SKM-1 (cell line): ENCODE data around the gene BECN2.
A peak's percentile ranks its signal among the peaks of the same experiment; 100 is the strongest.
"Not testable (repeated sequence)": the region's sequence is repeated elsewhere in the genome, so short reads cannot be mapped to it uniquely, and the experiment has no call there.

Experiments used
- DNase-seq: peaks from one replicate; lab custom pipeline; 2025; ENCODE audit not compliant: unreplicated experiment; lab: John Stamatoyannopoulos, UW

BECN2 gene

GRCh38 chr1:241979071-241979470 lies 21.5 kb downstream of the BECN2 start:
- DNase-seq, result no peak

DNA sequence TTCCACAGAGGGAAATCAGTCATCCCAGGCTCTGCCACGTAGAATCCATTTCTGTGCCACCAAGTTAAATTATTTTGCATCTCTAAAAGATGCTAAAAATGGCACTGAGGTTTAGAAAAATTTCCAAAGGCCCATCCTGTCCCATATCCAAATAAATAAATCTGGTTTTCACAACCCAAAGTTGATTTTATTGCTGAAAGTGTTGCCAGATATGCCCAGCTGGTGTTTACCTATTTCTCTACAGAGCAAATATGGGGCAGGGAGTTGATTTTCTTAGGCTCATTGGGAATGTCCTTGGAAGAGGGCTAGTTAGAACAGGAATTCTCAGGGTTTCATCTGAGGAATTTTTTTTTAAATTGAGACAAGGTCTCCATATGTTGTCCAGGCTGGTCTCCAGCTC lies 22.4 kb downstream of the BECN2 start:
- no peak for DNase-seq

GRCh38 chr1:241985787-241986186 lies 28.2 kb downstream of the BECN2 start:
- peak; percentile 48 for DNase-seq

DNA sequence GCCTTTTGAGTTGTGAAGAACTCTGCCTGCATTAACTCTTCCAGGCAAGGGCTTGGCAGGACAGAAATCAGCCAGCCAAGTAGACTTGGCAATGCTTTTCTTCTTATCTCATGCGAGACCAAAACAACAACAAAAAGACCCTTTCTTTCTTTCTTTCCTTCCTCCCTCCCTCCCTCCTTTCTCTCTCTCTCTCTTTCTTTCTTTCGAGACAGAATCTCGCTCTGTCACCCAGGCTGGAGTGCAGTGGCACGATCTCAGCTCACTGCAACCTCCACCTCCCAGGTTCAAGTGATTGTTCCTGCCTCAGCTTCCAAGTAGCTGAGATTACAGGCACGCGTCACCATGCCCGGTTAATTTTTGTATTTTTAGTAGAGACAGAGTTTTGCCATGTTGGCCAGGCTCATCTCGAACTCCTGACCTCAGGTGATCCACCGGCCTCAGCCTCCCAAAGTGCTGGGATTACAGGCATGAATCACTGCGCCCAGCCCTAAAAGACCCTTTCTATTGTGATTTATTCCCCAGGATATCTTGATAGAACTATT lies 30.9 kb downstream of the BECN2 start:
- not testable (repeated sequence) for DNase-seq

- no peak for DNase-seq
Observed at GRCh38 chr1:241990040-241990439, 32.5 kb downstream of the BECN2 start.

GRCh38 chr1:241992734-241993133 lies 35.2 kb downstream of the BECN2 start:
- no peak for DNase-seq

DNA sequence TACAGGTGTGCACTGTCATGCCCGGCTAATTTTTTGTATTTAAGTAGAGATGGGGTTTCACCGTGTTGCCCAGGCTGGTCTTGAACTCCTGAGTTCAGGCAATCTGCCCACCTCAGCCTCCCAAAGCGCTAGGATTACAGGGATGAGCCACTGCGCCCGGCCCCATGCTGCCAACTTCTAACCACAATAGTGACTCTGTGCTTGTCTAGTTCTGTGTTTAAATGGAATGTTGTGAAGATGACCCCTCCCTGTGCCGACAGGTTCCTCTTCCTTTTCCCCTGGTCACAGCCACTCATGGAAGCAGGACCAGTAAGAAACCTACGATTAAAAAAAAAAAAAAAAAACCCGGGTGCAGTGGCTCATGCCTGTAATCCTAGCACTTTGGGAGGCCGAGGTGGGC lies 36.6 kb downstream of the BECN2 start:
- DNase-seq, result no peak

DNA sequence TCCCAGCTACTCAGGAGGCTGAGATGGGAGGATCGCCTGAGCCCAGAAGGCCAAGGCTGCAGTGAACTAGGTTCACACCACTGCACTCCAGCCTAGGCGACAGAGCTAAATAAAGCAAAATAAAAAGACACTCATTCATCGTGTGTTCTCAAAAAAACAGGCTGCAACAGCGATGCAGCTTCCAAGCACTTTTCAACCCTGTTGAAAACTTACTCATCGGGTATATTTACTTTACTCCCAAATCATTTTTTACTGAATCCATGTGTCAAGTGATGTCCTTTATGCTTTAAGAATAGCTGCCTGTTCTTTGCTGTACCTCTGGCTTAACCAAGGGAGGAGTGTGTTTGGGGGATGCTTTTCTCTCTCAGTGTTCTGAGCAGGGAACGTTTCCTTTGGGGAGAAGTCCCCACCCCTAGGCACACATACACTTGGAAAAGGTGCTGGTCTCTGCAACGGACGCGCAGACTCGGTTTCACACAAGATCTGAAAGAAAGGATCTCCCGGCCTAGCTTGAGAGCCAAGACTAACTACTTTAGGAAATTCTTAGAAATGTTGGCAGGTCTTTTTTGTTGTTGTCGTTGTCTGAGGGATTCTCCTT lies 39.9 kb downstream of the BECN2 start:
- DNase-seq, result no peak

DNA sequence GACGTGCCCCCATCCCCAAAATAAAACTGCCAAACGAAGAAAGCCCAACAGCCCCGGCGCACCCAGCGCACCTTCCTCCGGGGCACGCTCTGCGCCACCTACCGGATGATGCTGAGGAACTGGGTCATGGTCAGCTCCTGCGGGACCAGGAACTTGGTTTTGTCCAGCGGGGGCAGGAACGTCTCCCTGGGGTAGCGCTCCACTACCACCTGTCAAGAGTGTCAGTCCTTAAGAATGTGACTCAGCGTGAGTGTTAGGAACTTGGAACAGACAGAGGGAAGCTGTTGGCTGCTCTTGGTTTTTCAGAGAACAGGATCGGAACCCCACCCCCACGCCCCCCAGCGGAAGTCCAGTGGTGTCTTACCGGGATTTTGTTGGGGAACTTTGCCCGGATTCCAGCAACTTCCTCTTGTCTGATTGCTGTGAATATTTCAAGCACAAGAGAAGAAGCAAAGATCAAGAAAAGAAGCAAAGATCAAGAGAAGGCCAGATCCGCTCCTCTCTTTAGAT lies 40.9 kb downstream of the BECN2 start:
- DNase-seq, result peak; percentile 67

- DNase-seq, result no peak
Observed at GRCh38 chr1:241999026-241999425, 41.5 kb downstream of the BECN2 start, which contains the start of gene MAP1LC3C. Gene MAP1LC3C, minus strand, starts transcription at chr1:241999098. Its CDS starts 90 bp downstream, at chr1:241999008.

DNA sequence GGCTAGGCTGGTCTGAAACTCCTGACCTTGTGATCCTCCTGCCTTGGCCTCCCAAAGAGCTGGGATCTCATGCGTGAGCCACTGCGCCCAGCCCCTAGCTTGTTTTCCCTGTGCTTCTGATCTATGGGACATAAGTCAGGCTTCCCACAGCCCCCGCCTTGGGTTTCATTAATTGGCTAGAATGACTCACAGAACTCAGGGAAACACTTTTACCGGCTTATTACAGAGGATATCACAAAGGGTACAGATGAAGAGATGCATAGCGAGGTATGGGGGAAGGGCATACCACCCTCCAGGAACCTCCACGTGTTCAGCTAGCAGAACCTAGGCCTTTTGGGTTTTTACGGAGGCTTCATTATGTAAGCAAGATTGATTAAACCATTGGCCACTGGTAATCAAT lies 42.9 kb downstream of the BECN2 start:
- no peak for DNase-seq

DNA sequence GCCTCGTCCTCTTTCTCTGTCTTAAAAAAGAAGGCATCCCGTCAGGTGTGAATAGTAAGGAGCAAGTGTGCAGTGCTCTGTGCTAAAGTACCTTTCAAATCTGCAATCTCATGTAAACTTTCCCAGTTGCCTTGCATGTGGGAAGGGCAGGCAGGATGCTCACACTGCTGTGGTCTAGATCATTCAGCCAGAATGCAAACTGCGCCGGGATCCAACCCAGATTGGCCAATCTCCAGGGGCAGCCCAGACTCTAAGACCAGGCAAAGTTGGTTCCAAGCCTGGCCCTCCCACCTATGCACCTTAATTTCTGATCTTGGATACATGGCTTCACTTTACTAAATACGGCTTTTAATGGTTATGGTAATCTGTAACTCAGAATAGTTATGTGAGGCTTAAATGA lies 44.5 kb downstream of the BECN2 start:
- DNase-seq, result no peak

- no peak for DNase-seq
Observed at GRCh38 chr1:242002510-242002909, 44.9 kb downstream of the BECN2 start.

DNA sequence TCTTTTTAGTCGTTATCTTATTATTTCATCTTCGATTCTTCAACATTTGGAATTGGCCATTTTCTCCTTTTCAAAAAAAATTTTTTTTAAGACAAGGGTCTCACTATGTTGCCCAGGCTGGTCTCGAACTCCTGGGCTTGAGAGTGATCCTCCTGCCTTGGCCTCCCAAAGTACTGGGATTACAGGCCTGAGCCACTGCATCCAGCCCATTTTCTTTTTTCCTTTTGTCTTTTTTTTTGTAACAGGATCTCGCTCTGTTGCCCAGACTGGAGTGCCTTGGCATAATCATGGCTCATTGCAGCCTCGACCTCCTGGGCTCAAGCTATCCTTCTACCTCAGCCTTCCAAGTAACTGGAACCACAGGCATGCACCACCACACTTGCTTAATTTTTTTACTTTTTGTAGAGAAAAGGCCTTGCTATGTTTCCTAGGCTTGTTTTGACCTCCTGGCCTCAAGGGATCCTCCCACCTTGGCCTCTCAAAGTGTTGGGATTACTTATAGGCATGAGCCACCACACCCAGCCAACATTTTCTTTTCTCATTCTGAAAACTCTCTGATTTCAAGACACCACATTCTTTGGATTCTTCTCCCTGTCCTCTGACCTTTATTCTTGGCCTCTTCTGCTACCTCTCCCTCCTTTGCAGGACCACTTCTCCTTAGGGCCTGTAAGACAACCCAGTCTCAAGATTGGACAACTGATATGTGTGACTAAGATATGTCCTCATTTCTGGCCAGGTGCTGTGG lies 47.4 kb downstream of the BECN2 start:
- DNase-seq, result no peak

- DNase-seq, result no peak
Observed at GRCh38 chr1:242005866-242006535, 48.4 kb downstream of the BECN2 start.

GRCh38 chr1:242006976-242007375 lies 49.4 kb downstream of the BECN2 start:
- no peak for DNase-seq
